NT2/D1 (cell line): ENCODE measurements around the gene CFAP74.

Experiments used
- DNase-seq: peaks from one replicate; pipeline ENCODE4 v3.0.0-alpha.2; 2011; ENCODE audit warnings: low read depth, low spot score
- H3K27me3 ChIP-seq: 2 replicates; pipeline ENCODE4 v1.6.0; 2011; ENCODE audit warnings: mild to moderate bottlenecking; ENCODE audit not compliant: insufficient read length, insufficient read depth
- H3K36me3 ChIP-seq: 2 replicates; pipeline ENCODE4 v1.6.1; 2011; ENCODE audit warnings: mild to moderate bottlenecking, low read length, mixed read lengths; ENCODE audit not compliant: insufficient read depth, insufficient read length
- H3K4me1 ChIP-seq: 2 replicates; pipeline ENCODE4 v1.5.1; 2011; ENCODE audit not compliant: insufficient read depth, insufficient read length
- H3K4me3 ChIP-seq: 2 replicates; pipeline ENCODE4 v1.5.1; 2011; ENCODE audit warnings: low read depth; ENCODE audit not compliant: insufficient read length
- H3K9ac ChIP-seq: 2 replicates; pipeline ENCODE4 v1.6.0; 2011; ENCODE audit warnings: low read depth; ENCODE audit not compliant: insufficient read length
- H3K9me3 ChIP-seq: 2 replicates; pipeline ENCODE4 v1.5.1; 2011; ENCODE audit warnings: mild to moderate bottlenecking, low read length; ENCODE audit not compliant: insufficient read depth
- SUZ12 ChIP-seq: IDR thresholded peaks from 2 replicates; pipeline ENCODE4 v1.6.1; 2011; ENCODE audit not compliant: insufficient read length, insufficient read depth; ENCODE audit errors: extremely low read depth
- YY1 ChIP-seq: IDR thresholded peaks from 2 replicates; pipeline ENCODE4 v1.6.1; 2011; ENCODE audit not compliant: insufficient read length, insufficient read depth
- ZNF274 ChIP-seq: IDR thresholded peaks from 2 replicates; pipeline ENCODE4 v1.6.1; 2011; ENCODE audit warnings: mild to moderate bottlenecking, low read depth, low read length

Gene CFAP74

DNA sequence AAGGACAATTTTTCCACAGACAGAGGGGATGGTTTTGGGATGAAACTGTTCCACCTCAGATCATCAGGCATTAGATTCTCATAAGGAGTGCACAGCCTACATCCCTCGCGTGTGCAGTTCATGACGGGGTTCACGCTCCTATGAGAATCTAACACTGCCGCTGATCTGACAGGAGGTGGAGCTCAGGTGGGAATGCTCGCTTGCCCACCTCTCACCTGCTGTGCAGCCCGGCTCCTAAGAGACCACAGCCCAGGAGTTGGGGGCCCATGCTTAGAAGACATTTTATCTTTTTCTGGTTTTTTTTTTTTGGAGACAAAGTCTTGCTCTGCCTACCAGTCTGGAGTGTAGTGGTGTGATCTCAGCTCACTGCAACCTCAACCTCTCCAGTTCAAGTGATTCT lies 128.7 kb downstream of the CFAP74 start:
- no peak for DNase-seq
- no peak overlapping the region for H3K4me3 ChIP-seq
- no peaks in the 10 kb centered on the region for H3K27me3 ChIP-seq
- no peaks in the 10 kb centered on the region for H3K9me3 ChIP-seq
- TF ChIP-seq ZNF274 = no peak
- TF ChIP-seq SUZ12 = no peak
- no peak for TF ChIP-seq YY1
- H3K9ac ChIP-seq = no peak overlapping the region
- peaks cover 17% of the 10 kb centered on the region for H3K4me1 ChIP-seq
- H3K36me3 ChIP-seq = peaks cover 75% of the 10 kb centered on the region

DNA sequence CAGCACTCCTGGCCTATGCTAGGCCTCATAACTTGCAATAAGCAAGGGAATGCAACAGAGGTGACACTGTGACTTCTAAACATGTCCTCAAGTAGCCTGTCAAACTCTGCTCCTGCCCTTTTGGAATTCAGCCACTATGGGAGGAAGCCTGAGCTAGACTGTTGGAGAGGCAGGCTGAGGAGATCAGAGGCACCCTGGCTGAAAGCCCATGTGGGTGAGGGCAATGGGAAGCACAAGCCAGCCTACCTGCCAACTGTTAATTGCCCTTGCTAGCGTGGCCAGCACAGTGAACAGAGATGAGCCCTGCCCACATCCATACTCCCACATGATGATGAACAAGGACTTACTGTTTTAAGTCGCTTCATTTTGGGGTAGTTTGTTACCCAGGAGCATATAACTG lies 130.4 kb downstream of the CFAP74 start:
- Histone ChIP-seq H3K36me3 (peaks cover 60% of the 10 kb centered on the region), H3K27me3 (no peaks in the 10 kb centered on the region), H3K4me3 (no peak overlapping the region), H3K9me3 (no peaks in the 10 kb centered on the region), H3K4me1 (peaks cover 14% of the 10 kb centered on the region), H3K9ac (no peak overlapping the region)
- no peak for DNase-seq
- TF ChIP-seq YY1 = no peak
- TF ChIP-seq ZNF274 = no peak

DNA sequence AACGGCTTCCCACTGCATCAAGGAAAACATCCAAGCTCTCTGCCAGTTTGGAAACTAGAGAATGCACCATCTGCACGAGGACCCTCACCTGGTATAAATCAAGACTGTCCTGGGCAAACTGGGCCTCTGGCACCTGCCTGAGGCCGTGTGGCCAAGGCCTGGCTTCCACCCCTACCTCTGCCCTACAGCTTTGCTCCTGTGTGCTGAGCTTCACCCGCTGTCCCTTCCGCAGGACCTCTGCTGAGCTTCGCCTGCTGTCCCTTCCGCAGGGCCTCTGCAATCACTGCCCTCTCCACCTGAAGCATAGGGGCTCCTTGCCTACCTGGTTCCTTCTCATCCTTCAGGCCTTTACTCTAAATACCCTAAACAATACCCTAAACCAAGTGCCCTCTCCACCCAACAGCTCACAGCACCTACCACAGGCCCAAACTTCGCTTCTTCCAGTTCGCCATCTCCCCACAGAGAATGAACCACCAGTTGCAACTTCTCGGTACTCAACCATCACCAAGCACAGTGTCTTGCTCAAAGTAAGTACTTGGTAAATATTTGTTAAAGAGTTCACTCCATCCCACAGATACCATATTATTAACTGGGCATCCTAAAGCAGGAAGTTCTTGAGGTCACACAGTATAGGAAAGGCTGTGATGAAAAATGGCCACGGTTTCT lies 131.1 kb downstream of the CFAP74 start:
- peaks cover 56% of the 10 kb centered on the region for H3K36me3 ChIP-seq
- no peak for DNase-seq
- H3K9ac ChIP-seq = peak overlapping the region; percentile 11
- no peak for TF ChIP-seq YY1
- no peak for TF ChIP-seq SUZ12
- no peak for TF ChIP-seq ZNF274
- H3K4me3 ChIP-seq = no peak overlapping the region
- no peaks in the 10 kb centered on the region for H3K9me3 ChIP-seq
- H3K27me3 ChIP-seq = no peaks in the 10 kb centered on the region
- H3K4me1 ChIP-seq = peaks cover 12% of the 10 kb centered on the region
